MM.1S (cell line): Measurements from ENCODE around the gene ABCD1.

Source experiments
- DNase-seq: peaks from one replicate; pipeline ENCODE4 v3.0.0-alpha.2; 2015
- H2AFZ ChIP-seq: fragments of 300-600 bp; sonication (generic); 2 replicates; pipeline ENCODE4 v1.6.0; 2016; ENCODE audit warnings: antibody characterized with exemption, low read length
- H3F3A ChIP-seq: fragments of 300-600 bp; sonication (generic); 2 replicates; pipeline ENCODE4 v1.6.1; 2016; ENCODE audit warnings: mild to moderate bottlenecking, antibody characterized with exemption, low read length, moderate library complexity, mixed read lengths; ENCODE audit not compliant: insufficient read depth
- H3K27ac ChIP-seq: fragments of 300-600 bp; sonication (generic); 2 replicates; pipeline ENCODE4 v1.5.1; 2016; ENCODE audit warnings: mild to moderate bottlenecking, low read length
- H3K27me3 ChIP-seq: fragments of 300-600 bp; sonication (generic); replicated peaks from 2 replicates; pipeline ENCODE4 v1.6.0; 2016; ENCODE audit warnings: low read length; ENCODE audit not compliant: insufficient read depth
- H3K36me3 ChIP-seq: fragments of 300-600 bp; sonication (generic); replicated peaks from 2 replicates; pipeline ENCODE4 v1.6.1; 2016; ENCODE audit warnings: mild to moderate bottlenecking, low read length, mixed read lengths; ENCODE audit not compliant: insufficient read depth
- H3K4me1 ChIP-seq: fragments of 300-600 bp; sonication (generic); 2 replicates; pipeline ENCODE4 v1.6.1; 2016; ENCODE audit warnings: low read length, mixed read lengths
- H3K4me2 ChIP-seq: fragments of 300-600 bp; sonication (generic); 2 replicates; pipeline ENCODE4 v1.6.0; 2016; ENCODE audit warnings: low read depth, low read length
- H3K4me3 ChIP-seq: fragments of 300-600 bp; sonication (generic); 2 replicates; pipeline ENCODE4 v1.5.1; 2016; ENCODE audit warnings: low read length, mixed read lengths
- H3K79me2 ChIP-seq: fragments of 300-600 bp; sonication (generic); 2 replicates; pipeline ENCODE4 v1.6.1; 2016; ENCODE audit warnings: mixed run types, low read length, mixed read lengths
- H3K9ac ChIP-seq: fragments of 300-600 bp; sonication (generic); 2 replicates; pipeline ENCODE4 v1.6.1; 2016; ENCODE audit warnings: low read length, mixed read lengths
- H3K9me2 ChIP-seq: fragments of 300-600 bp; sonication (generic); replicated peaks from 2 replicates; pipeline ENCODE4 v1.6.1; 2016; ENCODE audit warnings: mild to moderate bottlenecking, low read length, mixed read lengths; ENCODE audit not compliant: insufficient read depth
- H3K9me3 ChIP-seq: fragments of 300-600 bp; sonication (generic); replicated peaks from 2 replicates; pipeline ENCODE4 v1.6.1; 2016; ENCODE audit warnings: mild to moderate bottlenecking, low read length, mixed read lengths; ENCODE audit not compliant: insufficient read depth
- H4K20me1 ChIP-seq: fragments of 300-600 bp; sonication (generic); 2 replicates; pipeline ENCODE4 v1.6.1; 2016; ENCODE audit warnings: mild to moderate bottlenecking, low read length, moderate library complexity, mixed read lengths; ENCODE audit not compliant: insufficient read depth
- EZH2 ChIP-seq: fragments of 300-600 bp; sonication (generic); optimal IDR thresholded peaks from 2 replicates; pipeline ENCODE3; 2017; ENCODE audit warnings: low read depth, mild to moderate bottlenecking, antibody characterized with exemption, low read length, mixed read lengths
- EZH2phosphoT487 ChIP-seq: fragments of 300-600 bp; sonication (generic); IDR thresholded peaks from 2 replicates; pipeline ENCODE4 v1.6.1; 2018; ENCODE audit warnings: antibody characterized with exemption, low read length
- TF ChIP-seq, protein P1 (sequence below): fragments of 300-600 bp; sonication (generic); IDR thresholded peaks from 2 replicates; pipeline ENCODE4 v1.5.1; 2016; ENCODE audit warnings: antibody characterized with exemption, low read length, mixed read lengths

ABCD1 gene

DNA sequence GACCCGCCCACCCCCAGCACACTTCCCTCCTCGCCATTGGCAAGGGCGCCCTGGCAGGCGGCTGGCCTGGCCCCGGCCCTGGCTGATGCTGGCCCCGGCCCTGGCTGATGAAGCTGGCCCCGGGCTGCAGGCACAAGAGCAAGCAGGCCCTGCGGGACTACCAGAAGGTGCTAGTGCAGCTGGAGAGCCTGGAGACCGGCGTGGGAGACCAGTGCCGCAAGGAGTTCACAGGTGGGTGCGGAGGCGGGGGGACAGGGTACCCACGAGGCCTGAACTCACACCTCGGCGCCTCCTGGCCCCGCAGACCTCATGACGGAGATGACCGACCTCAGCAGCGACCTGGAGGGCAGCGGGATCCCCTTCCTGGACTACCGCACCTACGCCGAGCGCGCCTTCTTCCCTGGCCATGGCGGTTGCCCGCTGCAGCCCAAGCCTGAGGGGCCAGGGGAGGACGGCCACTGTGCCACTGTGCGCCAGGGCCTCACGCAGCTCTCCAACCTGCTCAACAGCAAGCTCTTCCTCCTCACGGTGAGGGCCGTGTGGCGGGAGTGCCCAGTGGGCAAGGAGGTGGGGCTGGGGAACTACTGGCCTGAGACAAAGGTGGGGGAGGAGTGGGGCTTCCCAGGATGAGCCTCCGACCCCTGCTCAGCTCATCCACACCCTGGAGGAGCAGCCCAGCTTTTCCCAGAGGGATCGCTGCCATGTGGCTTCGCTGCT lies 50.1 kb downstream of the ABCD1 start:
- Histone ChIP-seq H3K9me3 (no peaks in the 10 kb centered on the region), H3K4me2 (no peak overlapping the region), H3K79me2 (no peaks in the 10 kb centered on the region), H3K9ac (no peak overlapping the region), H4K20me1 (no peaks in the 10 kb centered on the region), H3K4me1 (no peaks in the 10 kb centered on the region), H3K27ac (no peak overlapping the region), H3K36me3 (no peaks in the 10 kb centered on the region), H3K9me2 (no peaks in the 10 kb centered on the region), H3F3A (no peaks in the 10 kb centered on the region), H2AFZ (no peak overlapping the region), H3K4me3 (no peak overlapping the region), H3K27me3 (peaks cover 24% of the 10 kb centered on the region)
- DNase-seq, result no peak
- no peak for TF ChIP-seq EZH2phosphoT487
- TF ChIP-seq, protein P1, sequence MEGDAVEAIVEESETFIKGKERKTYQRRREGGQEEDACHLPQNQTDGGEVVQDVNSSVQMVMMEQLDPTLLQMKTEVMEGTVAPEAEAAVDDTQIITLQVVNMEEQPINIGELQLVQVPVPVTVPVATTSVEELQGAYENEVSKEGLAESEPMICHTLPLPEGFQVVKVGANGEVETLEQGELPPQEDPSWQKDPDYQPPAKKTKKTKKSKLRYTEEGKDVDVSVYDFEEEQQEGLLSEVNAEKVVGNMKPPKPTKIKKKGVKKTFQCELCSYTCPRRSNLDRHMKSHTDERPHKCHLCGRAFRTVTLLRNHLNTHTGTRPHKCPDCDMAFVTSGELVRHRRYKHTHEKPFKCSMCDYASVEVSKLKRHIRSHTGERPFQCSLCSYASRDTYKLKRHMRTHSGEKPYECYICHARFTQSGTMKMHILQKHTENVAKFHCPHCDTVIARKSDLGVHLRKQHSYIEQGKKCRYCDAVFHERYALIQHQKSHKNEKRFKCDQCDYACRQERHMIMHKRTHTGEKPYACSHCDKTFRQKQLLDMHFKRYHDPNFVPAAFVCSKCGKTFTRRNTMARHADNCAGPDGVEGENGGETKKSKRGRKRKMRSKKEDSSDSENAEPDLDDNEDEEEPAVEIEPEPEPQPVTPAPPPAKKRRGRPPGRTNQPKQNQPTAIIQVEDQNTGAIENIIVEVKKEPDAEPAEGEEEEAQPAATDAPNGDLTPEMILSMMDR, result no peak
- no peak for TF ChIP-seq EZH2

- no peak for DNase-seq
- Histone ChIP-seq H3K36me3 (no peaks in the 10 kb centered on the region), H3K27ac (no peak overlapping the region), H3K27me3 (peaks cover 19% of the 10 kb centered on the region), H3K4me2 (no peak overlapping the region), H2AFZ (no peak overlapping the region), H3K9ac (no peak overlapping the region), H4K20me1 (no peaks in the 10 kb centered on the region), H3F3A (no peaks in the 10 kb centered on the region), H3K4me3 (no peak overlapping the region), H3K9me3 (no peaks in the 10 kb centered on the region), H3K79me2 (no peaks in the 10 kb centered on the region), H3K4me1 (no peaks in the 10 kb centered on the region), H3K9me2 (no peaks in the 10 kb centered on the region)
- TF ChIP-seq EZH2, result no peak
- TF ChIP-seq, protein P1, result no peak
- no peak for TF ChIP-seq EZH2phosphoT487
Observed at GRCh38 chrX:153775293-153776119, 50.9 kb downstream of the ABCD1 start.

DNA sequence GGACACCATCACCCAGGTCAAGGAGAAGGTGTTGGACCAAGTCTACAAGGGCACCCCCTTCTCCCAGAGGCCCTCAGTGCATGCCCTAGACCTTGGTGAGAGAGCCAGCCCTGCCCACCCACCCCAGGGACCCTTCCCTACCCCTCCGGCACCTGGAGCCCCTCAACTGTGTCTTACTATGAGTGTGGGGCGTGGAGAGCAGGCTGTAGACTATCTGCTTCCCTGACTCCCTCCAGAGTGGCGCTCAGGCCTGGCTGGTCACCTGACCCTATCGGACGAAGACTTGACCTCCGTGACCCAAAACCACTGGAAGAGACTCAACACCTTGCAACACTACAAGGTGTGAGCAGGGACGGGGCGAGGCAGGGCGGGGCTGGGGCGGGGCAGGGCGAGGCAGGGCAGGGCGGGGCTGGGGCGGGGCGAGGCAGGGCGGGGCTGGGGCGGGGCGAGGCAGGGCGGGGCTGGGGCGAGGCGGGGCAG lies 51.5 kb downstream of the ABCD1 start:
- Histone ChIP-seq H3K9me2 (no peaks in the 10 kb centered on the region), H2AFZ (no peak overlapping the region), H3K36me3 (no peaks in the 10 kb centered on the region), H3F3A (no peaks in the 10 kb centered on the region), H3K4me2 (no peak overlapping the region), H3K79me2 (no peaks in the 10 kb centered on the region), H3K9me3 (no peaks in the 10 kb centered on the region), H3K4me1 (no peaks in the 10 kb centered on the region), H3K9ac (no peak overlapping the region), H3K27ac (no peak overlapping the region), H4K20me1 (no peaks in the 10 kb centered on the region), H3K4me3 (no peak overlapping the region), H3K27me3 (peaks cover 15% of the 10 kb centered on the region)
- no peak for DNase-seq
- TF ChIP-seq EZH2phosphoT487 (no peak), EZH2 (no peak)
- TF ChIP-seq, protein P1, result no peak
